GM10248 (cell line): ENCODE data around the gene ZNF146.
A peak's percentile ranks its signal among the peaks of the same experiment; 100 is the strongest.

Experiments
- CTCF ChIA-PET: fragments of 300-600 bp; sonication (Branson Sonifier 250); formaldehyde crosslinking; extraction: SDS; loops from one replicate; lab custom pipeline; 2021; ENCODE audit warnings: antibody characterized with exemption; lab: Yijun Ruan, JAX
- POLR2A ChIA-PET: fragments of 350-650 bp; sonication (Branson Sonifier 250); formaldehyde crosslinking; extraction: SDS; loops from one replicate; lab custom pipeline; 2020; ENCODE audit warnings: antibody characterized with exemption; lab: Yijun Ruan, JAX
- DNase-seq: peaks from one replicate; pipeline ENCODE4 v3.0.0; 2012; ENCODE audit errors: extremely low spot score
- TF ChIP-seq, protein P1 (sequence below): IDR thresholded peaks from 2 replicates; pipeline ENCODE4 v1.5.1; 2012; ENCODE audit warnings: mild to moderate bottlenecking, low read depth; ENCODE audit errors: extremely low read depth, missing control alignments, control extremely low read depth

ZNF146 gene

DNA sequence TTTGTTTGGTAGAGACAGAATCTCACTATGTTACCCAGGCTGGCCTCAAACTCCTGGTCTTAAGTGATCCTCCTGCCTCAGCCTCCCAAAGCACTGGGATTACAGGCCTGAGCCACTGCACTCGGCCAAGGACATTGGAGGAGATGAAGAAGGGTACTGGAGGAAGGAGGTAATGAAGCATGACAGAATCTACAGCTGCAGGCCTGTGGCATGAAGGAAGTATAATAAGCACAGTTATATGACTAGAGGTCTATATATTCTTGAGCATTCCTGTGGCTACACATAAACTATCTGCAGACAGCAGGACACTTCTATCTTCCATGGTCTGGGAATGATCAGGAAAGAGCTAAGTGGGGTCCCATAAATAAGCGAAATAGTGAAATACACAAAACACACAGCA, 18.7 kb upstream of the ZNF146 start:
- TF ChIP-seq, protein P1, sequence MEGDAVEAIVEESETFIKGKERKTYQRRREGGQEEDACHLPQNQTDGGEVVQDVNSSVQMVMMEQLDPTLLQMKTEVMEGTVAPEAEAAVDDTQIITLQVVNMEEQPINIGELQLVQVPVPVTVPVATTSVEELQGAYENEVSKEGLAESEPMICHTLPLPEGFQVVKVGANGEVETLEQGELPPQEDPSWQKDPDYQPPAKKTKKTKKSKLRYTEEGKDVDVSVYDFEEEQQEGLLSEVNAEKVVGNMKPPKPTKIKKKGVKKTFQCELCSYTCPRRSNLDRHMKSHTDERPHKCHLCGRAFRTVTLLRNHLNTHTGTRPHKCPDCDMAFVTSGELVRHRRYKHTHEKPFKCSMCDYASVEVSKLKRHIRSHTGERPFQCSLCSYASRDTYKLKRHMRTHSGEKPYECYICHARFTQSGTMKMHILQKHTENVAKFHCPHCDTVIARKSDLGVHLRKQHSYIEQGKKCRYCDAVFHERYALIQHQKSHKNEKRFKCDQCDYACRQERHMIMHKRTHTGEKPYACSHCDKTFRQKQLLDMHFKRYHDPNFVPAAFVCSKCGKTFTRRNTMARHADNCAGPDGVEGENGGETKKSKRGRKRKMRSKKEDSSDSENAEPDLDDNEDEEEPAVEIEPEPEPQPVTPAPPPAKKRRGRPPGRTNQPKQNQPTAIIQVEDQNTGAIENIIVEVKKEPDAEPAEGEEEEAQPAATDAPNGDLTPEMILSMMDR: no peak
- ChIA-PET POLR2A (interaction anchor here (0.6 kb wide), 1 partner anchor 10 kb away, joined by 3 read pairs; no protein-coding TSS in a partner anchor), CTCF (interaction anchor here (2.4 kb wide), 1 partner anchor 8 kb away, joined by 6 read pairs; no protein-coding TSS in a partner anchor)

DNA sequence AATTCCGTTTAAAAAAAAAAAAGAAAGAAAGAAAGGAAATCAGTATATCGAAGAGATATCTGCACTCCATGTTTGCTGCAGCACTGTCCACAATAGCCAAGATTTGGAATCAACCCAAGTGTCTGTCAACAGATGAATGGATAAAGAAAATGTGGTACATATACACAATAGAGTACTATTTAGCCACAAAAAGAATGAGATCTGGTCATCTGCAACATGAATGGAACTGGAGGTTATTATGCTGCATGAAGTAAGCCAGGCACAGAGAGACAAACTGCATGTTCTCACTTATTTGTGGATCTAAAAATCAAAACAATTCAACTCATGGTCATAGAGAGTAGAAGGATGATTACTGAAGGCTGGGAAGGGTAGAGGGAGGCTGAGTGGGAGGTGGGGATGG, 16.8 kb upstream of the ZNF146 start:
- ChIA-PET CTCF (interaction anchor here (1.2 to 1.3 kb wide), 2 partner anchors 8 to 10 kb away, joined by 3 to 4 read pairs; no protein-coding TSS in a partner anchor), POLR2A (no interaction called here)
- TF ChIP-seq, protein P1: no peak
- no peak for DNase-seq

More for the DNA sequence above, 18.7 kb upstream of the ZNF146 start:
- DNase-seq: no peak

DNA sequence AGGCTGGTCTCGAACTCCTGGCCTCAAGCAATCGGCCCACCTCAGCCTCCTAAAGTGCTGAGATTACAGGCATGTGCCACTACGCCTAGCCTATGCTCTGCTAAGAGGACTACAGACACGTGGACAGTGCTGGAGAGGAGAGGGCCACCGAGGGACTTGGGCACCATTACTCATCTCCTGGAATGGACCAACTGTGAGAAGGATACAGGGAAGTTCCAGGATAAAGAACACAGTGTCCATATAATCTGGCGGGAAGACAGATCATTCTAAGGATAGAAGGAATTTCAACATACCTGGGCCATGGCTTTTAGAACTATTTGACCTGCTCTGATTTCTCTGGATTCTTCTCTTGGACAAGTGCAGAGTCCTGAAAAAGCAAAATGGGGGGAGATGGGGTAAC, 13.2 kb upstream of the ZNF146 start:
- TF ChIP-seq, protein P1: no peak
- CTCF ChIA-PET: interaction anchor here (1.2 kb wide), 1 partner anchor 33 kb away, joined by 3 read pairs; no protein-coding TSS in a partner anchor
- POLR2A ChIA-PET: no interaction called here
- no peak for DNase-seq

DNA sequence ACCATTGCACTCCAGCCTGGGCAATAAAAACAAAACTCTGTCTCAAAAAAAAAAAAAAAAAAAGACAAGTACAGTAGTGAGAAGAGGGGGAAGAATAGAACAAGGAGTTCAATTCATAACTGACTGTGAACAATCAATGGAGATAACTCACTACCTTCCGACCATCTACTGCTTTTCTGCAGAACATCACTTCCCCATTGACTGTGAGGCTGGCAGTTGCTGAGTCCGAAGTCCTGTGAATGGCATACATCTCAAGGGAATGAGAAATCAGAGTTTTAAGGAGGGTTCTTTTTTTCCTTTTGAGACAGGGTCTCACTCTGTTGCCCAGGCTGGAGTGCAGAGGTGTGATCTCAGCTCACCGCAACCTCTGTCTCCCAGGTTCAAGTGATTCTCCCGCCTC, 11.6 kb upstream of the ZNF146 start:
- POLR2A ChIA-PET: interaction anchor here (0.6 to 0.7 kb wide), 2 partner anchors 64 to 923 kb away, joined by 4 to 5 read pairs; no protein-coding TSS in a partner anchor
- DNase-seq: no peak
- TF ChIP-seq, protein P1: no peak
- CTCF ChIA-PET: interaction anchor here (1.8 kb wide), 1 partner anchor 8 kb away, joined by 6 read pairs; no protein-coding TSS in a partner anchor

DNA sequence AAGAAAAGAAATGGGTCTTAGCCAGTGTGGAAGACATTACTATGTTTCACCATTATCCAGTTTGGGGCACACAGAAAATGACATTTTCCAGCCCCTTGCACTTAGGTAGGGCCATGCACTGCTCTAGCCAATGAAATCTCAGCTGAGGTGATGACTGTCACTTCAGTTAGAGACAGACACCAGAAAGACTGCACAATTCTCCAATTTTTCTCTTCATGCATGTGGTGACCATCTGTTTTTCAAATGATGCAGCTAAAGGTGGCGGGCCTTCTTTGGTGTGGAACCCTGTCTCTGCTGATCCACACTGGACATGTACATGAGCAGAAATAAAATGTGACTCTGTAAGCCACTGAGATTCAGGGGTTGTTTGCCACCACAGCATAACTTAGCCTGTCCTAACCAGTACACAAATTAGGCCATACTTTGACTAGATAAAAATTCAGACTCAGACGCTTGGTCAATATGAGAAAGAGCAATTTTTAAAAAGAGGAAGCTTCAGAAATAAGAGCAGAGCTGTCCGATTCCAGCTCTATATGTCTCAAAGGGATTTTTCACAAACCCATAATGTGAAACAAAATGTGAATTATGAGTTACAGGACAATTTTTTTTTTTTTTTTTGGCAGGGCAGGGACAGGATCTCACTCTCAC, 7.2 kb upstream of the ZNF146 start:
- peak; percentile 62 for DNase-seq
- CTCF ChIA-PET: interaction anchor here (1.0 to 1.8 kb wide), 4 partner anchors 9 to 80 kb away, joined by 3 to 5 read pairs (median 4); no protein-coding TSS in a partner anchor
- TF ChIP-seq, protein P1: no peak
- POLR2A ChIA-PET: interaction anchor here (0.6 kb wide), 2 partner anchors 20 to 114 kb away, joined by 3 read pairs; no protein-coding TSS in a partner anchor

DNA sequence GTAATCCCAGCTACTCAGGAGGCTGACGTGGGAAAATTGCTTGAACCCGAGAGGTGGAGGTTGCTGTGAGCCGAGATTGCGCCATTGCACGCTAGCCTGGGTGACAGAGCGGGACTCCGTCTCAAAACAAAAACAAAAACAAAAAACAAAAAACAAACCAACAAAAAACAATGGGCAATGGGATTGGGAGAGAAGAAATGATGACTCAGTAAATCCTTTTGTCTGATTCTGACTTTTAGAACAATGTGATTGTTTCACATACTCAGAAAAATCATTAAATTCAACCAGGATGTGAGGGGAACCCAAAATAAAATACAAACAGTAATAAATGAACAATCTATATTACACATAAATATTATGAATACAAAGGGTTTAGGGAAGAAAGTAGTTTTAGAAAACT, 5.5 kb upstream of the ZNF146 start:
- DNase-seq: no peak
- TF ChIP-seq, protein P1: no peak
- ChIA-PET POLR2A (no interaction called here), CTCF (no interaction called here)
